Ovary (tissue), 9 donors: ENCODE data around the gene FDX1. TPM values are rescaled to one million over a fixed set of nuclear protein-coding genes. Genes with fewer than 3 reads are reported as not detected.

Experiments
- DNase-seq, 5 donors: peaks; one replicate each; pipeline ENCODE4 v3.0.0-alpha.2; 2019 to 2020
- H3K27ac ChIP-seq, 2 donors: fragments of 200-600 bp; one replicate each; pipeline versions ENCODE4 v1.5.1 to v1.8.0; 2019 to 2022
- H3K27me3 ChIP-seq: fragments of 200-600 bp; one replicate; pipeline ENCODE4 v1.8.0; 2022
- H3K36me3 ChIP-seq: fragments of 200-600 bp; sonication (generic); one replicate; pipeline ENCODE4 v1.5.1; 2019
- H3K4me1 ChIP-seq: one replicate; pipeline ENCODE4 v1.8.1; 2013; ENCODE audit warnings: mild to moderate bottlenecking, moderate library complexity; ENCODE audit not compliant: insufficient read depth
- H3K4me3 ChIP-seq: fragments of 200-600 bp; sonication (generic); one replicate; pipeline ENCODE4 v1.5.1; 2017
- H3K9me3 ChIP-seq, 2 donors: fragments of 200-600 bp in 1 of 2; sonication (generic) in 1 of 2; one replicate each; pipeline versions ENCODE4 v1.5.1 to v1.8.1; 2013 to 2019; ENCODE audit warnings: mild to moderate bottlenecking in 1 of 2, moderate library complexity in 1 of 2
- CTCF ChIP-seq, 3 donors: fragments of 450-650 bp in 2 of 3; fragments of 200-600 bp in 1 of 3; IDR thresholded peaks; one replicate each; pipeline versions ENCODE4 v1.5.1 to v1.8.0; 2016 to 2022; ENCODE audit warnings: antibody characterized with exemption in 3 of 3, mild to moderate bottlenecking in 1 of 3
- EP300 ChIP-seq: sonication (generic); formaldehyde crosslinking; IDR thresholded peaks from one replicate; pipeline ENCODE4 v1.6.1; 2017; ENCODE audit warnings: antibody characterized with exemption
- POLR2A ChIP-seq: fragments of 450-650 bp; IDR thresholded peaks from one replicate; pipeline ENCODE4 v1.6.1; 2017; ENCODE audit warnings: antibody characterized with exemption, mild to moderate bottlenecking, moderate library complexity
- WGBS, 3 donors: extraction: QIAGEN DNeasy Blood & Tissue Kit in 1 of 3; methylation state at CpG; one replicate each; pipeline versions ENCODE4 v1.1.5 to v1.1.7; 2013 to 2017; 5-methylcytosine and 5-hydroxymethylcytosine counted together
- intact Hi-C, 4 donors: fragments of 100-400 bp; cut with DNase I; formaldehyde crosslinking; loops; one replicate each; pipeline versions ENCODE4 v1.11.0 to v1.15.1; 2022 to 2023
- polyA plus RNA-seq, 2 donors: library from polyadenylated mRNA; stranded (reverse); fragments of 200-250 nt in 1 of 2; fragments of 350-450 nt in 1 of 2; fragmentation: Illumina TruSeq in 1 of 2; extraction: RNeasy Lipid Tissue Mini Kit (QIAGEN cat#74804) in 1 of 2; gene quantifications; one replicate each; pipeline ENCODE4 v1.2.3, GENCODE V29; 2013 to 2014
- total RNA-seq, 7 donors: library from RNA; depleted of rRNA in 2 of 7; stranded (reverse); fragments of >200 nt in 2 of 7; fragmentation: NEBNext Ultra II Directional in 3 of 7; extraction: Animal tissue kit (Norgen Biotek cat#: 25700) in 3 of 7; gene quantifications; one replicate each; pipeline versions ENCODE4 v1.1.0 to v1.2.4, GENCODE V29; 2016 to 2023
- donor health status: DM: no; HTN: no; CAD: no; lungs with moderate emphysema.
- donor health status: DM: no; HTN: no; CAD: no.
- donor health status: Bipolar disorder and iron deficiency.
- donor health status: DM: yes; HTN: yes; CAD: no.
- donor health status: DM: no; HTN: no; CAD: no.
- donor health status: DM: yes; HTN: yes; CAD: no.

FDX1 gene
- total and polyA plus RNA-seq, 9 donors, result 8.3 to 184 (median 13.1) TPM

- DNase-seq, result no peak
- Histone ChIP-seq H3K4me3 (no peak overlapping the region), H3K27me3 (no peaks in the 10 kb centered on the region), H3K9me3 (no peaks in the 10 kb centered on the region), H3K4me1 (no peaks in the 10 kb centered on the region), H3K27ac (no peak overlapping the region), H3K36me3 (no peaks in the 10 kb centered on the region)
- 78 to 83% (median 80%) methylated on average over 9 of the region's 9 CpGs for WGBS, 3 donors
- intact Hi-C loops, result no loop called here
- TF ChIP-seq EP300 (no peak), CTCF (IDR thresholded peaks at IDR 0.05) (no peak), POLR2A (no peak)
Observed at GRCh38 chr11:110505528-110506284, 76.0 kb downstream of the FDX1 start.

GRCh38 chr11:110507328-110507727, 77.6 kb downstream of the FDX1 start:
- TF ChIP-seq POLR2A (no peak), CTCF (IDR thresholded peaks at IDR 0.05) (no peak), EP300 (no peak)
- no peak overlapping the region for H3K27ac ChIP-seq
- no peaks in the 10 kb centered on the region for H3K36me3 ChIP-seq
- intact Hi-C loops, result no loop called here
- 97 to 100% (median 99%) methylated on average over 5 of the region's 5 CpGs for WGBS, 3 donors
- no peaks in the 10 kb centered on the region for H3K9me3 ChIP-seq
- H3K4me3 ChIP-seq, result no peak overlapping the region
- no peaks in the 10 kb centered on the region for H3K27me3 ChIP-seq
- H3K4me1 ChIP-seq, result no peaks in the 10 kb centered on the region
- DNase-seq, result no peak

- WGBS, 3 donors, result 84 to 89% (median 85%) methylated on average over 1 of the region's 1 CpG
- H3K4me1 ChIP-seq, result no peaks in the 10 kb centered on the region
- intact Hi-C loops, result no loop called here
- H3K27ac ChIP-seq, result no peak overlapping the region
- no peaks in the 10 kb centered on the region for H3K9me3 ChIP-seq
- TF ChIP-seq EP300, result no peak
- no peak for TF ChIP-seq POLR2A
- no peak for TF ChIP-seq CTCF (IDR thresholded peaks at IDR 0.05)
- H3K27me3 ChIP-seq, result no peaks in the 10 kb centered on the region
- no peak for DNase-seq
- no peak overlapping the region for H3K4me3 ChIP-seq
- no peaks in the 10 kb centered on the region for H3K36me3 ChIP-seq
Observed at GRCh38 chr11:110508786-110509185, 79.0 kb downstream of the FDX1 start.

- Histone ChIP-seq H3K4me1 (no peaks in the 10 kb centered on the region), H3K36me3 (no peaks in the 10 kb centered on the region), H3K27ac (no peak overlapping the region), H3K27me3 (no peaks in the 10 kb centered on the region), H3K4me3 (no peak overlapping the region), H3K9me3 (no peaks in the 10 kb centered on the region)
- intact Hi-C loops, result no loop called here
- no peak for TF ChIP-seq CTCF (IDR thresholded peaks at IDR 0.05)
- no peak for TF ChIP-seq EP300
- no peak for TF ChIP-seq POLR2A
- no peak for DNase-seq
Observed at GRCh38 chr11:110509472-110509871, 79.7 kb downstream of the FDX1 start.
